Loucy (cell line): ENCODE measurements around the gene CD38.

Experiments used
- CTCF ChIP-seq: fragments of 200-600 bp; sonication (generic); conservative IDR thresholded peaks from 2 replicates; pipeline ENCODE4 v1.5.1; 2014; ENCODE audit warnings: mild to moderate bottlenecking, antibody characterized with exemption, low read length
- EZH2phosphoT487 ChIP-seq: fragments of 200-600 bp; IDR thresholded peaks from 2 replicates; pipeline ENCODE4 v1.6.1; 2018; ENCODE audit warnings: antibody characterized with exemption, mild to moderate bottlenecking, moderate library complexity, borderline replicate concordance

DNA sequence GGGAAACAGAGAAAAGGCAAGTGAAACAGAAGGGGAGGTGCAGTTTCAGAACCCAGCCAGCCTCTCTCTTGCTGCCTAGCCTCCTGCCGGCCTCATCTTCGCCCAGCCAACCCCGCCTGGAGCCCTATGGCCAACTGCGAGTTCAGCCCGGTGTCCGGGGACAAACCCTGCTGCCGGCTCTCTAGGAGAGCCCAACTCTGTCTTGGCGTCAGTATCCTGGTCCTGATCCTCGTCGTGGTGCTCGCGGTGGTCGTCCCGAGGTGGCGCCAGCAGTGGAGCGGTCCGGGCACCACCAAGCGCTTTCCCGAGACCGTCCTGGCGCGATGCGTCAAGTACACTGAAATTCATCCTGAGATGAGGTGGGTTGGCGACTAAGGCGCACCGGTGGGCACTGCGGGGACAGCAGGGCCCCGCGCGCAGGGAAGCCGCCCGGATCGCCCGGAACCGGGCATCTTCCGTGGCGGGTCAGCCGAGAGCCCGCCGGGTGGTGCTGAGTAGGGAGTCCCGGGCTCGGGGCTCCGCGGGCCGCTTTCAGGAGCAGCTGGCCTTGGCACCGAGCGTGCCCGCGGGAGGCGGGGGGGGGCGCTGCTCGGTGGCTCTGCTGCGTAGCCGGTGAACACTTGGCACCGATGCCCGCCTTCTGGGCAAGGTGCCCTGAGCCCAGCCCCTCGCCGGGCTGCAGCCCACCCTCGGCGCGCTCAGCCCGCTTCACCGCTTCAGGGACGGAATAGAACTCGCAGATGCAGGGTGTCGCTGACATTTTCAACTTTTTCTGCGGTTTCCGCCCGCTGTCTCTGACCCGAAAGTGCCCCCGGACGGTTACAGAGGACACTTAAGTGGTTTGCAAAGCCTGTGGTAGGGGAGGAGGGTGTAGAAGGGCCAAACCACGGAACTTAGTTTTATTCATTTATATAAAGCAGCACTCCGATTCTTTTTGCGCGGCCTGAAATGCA, at the start of gene CD38:
- TF ChIP-seq CTCF (peak; percentile 27), EZH2phosphoT487 (no peak)
